DLD1 (cell line): ENCODE results near the gene ALOX5.

Experiments used
- in situ Hi-C: cut with HindIII; loops from 2 replicates; pipeline ENCODE4 v1.10.0; 2017; ENCODE audit warnings: low sequenced_read_pairs

ALOX5 gene

GRCh38 chr10:45422866-45423659 lies 49.0 kb downstream of the ALOX5 start:
- in situ Hi-C loops = no loop called here

DNA sequence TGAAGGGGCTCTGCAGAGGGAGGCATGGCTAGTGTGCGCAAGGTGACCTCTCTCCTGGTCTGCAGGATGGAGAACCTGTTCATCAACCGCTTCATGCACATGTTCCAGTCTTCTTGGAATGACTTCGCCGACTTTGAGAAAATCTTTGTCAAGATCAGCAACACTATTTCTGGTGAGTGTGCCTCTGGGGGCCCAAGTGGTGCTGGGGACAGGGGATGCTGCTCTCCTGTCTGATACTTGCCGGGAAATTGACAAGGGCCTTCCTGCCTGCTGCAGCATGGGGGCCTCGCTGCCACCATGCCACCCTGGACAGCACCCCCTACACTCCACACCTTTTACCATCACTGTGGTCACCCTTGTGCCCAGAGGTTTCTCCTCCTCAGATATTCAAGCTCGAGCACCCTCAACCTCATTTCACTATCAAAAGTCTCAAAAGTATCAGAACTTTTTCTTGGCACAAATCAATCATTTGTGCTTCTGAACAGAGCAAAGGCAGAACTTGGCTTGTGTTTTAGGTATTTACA lies 50.0 kb downstream of the ALOX5 start:
- in situ Hi-C loops = no loop called here

DNA sequence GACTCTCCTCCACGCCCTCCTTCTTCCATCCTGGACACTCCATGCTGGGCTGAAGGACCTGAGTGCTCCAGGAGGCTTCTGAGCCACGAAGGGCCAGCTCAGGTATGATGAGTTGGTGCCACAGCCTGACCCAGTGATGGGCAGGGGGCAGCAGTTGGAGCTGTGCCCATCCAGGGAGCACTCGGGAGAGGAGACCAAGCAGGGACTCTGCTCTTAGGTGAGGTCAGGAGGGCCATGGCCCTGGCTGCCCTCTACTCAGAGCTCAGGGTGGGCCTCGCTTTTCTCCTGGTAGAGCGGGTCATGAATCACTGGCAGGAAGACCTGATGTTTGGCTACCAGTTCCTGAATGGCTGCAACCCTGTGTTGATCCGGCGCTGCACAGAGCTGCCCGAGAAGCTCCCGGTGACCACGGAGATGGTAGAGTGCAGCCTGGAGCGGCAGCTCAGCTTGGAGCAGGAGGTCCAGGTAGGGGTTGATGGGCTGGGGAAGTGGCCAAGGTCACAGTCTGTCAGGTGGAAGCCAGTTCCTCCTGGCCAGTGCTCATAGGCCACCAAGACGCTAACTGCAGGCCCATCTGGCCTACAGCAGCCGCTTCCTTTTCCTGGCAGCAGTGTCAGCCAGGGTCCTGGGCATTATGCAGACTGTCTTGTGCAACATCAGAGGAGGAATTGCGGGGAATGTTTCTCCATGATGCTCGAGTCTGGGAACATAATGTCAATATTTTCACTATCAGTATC lies 50.8 kb downstream of the ALOX5 start:
- in situ Hi-C loops = no loop called here

GRCh38 chr10:45425621-45426563 lies 51.9 kb downstream of the ALOX5 start:
- in situ Hi-C loops = no loop called here

- in situ Hi-C loops = no loop called here
Measured at GRCh38 chr10:45427262-45427969, 53.4 kb downstream of the ALOX5 start.

DNA sequence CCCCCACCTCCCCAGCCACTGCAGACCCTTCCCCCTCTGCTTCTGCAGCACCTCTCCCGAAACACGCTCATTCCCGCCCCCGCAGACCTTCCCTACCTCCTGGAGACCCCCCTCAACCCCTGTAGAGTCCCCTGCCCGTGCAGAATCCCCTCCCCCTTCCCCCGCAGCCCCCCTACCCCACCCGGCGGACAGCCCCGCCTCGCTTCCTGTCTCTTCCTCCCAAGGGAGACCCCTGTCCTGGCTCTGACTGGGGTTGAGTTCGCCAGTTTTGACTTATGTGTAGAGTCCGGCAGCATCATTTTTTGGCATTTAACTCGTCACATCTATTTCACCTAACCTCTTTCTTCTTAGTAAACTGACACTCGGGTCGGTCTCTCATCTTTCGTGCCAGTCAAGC lies 54.0 kb downstream of the ALOX5 start:
- in situ Hi-C loops = no loop called here

DNA sequence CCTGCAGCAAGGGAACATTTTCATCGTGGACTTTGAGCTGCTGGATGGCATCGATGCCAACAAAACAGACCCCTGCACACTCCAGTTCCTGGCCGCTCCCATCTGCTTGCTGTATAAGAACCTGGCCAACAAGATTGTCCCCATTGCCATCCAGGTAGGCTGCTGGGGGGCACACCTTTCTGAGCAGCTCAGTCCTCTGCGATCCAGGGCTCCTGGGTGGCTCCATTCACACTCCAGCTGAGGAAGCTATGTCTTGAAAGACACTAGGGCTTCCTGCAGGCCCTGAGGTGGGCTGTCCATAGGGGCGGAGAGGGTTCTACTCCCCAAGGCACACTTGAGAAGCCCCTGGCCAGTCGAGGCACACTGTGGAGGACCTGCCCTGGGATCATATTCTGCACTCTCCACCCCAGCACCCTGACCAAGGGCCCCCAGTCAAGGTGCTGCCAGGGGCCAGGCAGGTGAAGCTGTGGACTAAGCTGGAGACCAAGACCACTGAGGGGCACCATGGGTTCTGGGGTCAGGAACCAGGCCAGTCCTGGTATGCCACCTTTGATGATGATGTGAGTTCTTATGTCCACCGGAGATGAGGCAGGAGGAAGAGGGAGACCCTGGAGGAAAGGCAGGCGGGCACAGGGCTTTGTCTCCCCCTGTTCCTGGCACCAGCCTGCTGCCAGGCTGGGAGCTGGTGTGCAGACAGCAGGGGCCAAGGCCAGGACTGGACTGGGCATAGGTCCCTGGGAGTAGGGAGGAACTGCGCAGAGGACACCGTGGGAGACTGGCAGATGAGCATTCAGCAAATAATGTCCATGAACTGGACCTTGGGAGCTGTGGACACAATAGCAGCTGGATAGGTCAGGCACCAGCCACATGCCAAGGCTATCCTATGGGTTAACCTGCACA lies 54.8 kb downstream of the ALOX5 start:
- in situ Hi-C loops = no loop called here

DNA sequence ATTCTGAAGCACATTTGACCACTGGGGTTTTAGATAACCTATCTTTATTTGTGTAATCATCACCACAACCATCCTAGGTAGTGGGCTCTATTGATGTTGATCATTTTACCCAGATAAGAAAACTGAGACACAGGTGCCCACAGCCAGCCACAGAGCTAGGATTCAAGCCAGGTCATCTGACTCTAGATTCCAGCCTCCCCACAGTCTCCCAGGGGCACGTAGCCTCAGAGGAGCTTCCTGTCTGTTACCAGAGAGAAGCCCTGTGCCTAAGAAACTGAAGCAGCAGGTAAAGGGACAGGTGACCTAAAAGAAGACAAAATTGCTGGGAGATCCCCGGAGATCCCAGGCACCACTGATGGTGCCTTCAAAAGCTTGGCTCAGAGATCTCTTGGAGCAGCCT lies 55.8 kb downstream of the ALOX5 start:
- in situ Hi-C loops = no loop called here

GRCh38 chr10:45432113-45432512 lies 58.1 kb downstream of the ALOX5 start:
- in situ Hi-C loops = no loop called here

DNA sequence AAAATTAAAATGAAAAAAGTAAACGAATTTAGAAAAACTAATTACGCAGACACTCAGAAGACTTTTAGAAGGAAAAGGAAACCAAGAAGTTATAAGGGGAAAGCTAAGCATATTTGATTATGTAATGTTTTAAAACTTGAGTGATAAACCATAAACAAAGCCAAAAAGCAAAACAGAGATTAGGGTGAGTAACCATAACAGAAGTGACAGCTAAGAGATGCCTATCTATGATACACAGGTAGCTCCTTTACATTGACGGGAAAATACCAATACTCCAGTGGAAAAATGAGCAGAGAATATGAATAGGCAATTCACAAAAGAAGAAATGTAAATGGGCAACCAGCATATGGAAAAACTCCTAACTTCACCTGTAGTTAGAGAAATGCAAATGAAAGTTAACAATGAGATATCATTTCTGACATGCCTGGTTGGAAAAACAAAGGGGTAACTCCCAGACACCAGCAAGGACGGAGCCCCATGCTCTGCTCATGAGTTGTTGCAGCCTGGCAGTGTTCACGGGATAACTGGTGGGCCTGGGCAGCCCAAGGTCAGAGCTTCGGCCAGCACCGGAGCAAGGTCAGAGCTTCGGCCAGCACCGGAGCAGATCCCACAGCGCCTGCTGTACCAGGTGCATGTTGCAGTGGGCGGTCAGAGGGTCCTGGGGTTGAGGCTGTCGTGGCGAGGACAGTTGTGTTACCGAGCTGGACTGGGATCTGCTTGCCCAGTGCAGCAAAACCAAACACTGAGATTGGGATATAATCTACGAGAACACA lies 58.9 kb downstream of the ALOX5 start:
- in situ Hi-C loops = no loop called here

- in situ Hi-C loops = no loop called here
Measured at GRCh38 chr10:45433716-45434469, 59.9 kb downstream of the ALOX5 start.

DNA sequence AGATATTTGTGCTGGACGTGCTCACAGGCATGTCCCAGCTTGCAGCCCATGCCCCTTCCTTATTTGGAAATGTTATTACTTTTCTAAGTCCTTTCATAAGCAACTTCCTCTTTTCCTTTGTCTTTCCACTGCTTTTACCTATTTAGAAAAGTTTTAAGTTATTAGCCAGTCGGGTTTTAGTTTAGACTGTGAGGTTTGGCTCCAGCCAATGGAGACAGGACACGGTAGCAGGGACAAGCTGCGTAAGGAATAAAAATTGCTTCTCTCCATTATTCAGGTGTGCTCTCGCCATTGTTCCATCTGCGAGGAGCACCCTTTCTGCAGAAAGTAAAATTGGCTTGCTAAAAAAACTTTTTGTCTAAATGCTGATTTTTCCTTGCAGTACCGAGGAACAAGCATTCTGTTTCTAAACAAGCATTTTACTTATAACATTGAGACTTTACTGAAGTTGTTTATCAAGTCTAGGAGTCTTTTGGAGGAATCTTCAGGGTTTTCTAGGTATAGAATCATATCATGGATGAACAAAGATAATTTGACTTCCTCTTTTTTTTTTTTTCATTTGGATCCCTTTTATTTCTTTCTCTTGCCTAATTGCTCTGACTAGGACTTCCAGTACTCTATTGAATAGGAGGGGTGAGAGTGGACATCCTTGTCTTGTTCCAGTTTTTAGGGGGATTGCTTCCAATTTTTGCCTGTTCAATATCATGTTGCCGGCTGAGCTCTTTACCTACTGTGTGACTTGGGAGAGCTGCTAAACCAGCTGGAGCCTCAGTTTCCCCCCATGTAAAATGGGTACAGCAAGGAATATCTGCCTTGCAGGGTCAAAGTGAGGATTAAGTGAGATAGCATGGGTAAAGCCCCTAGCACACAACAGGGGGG lies 63.8 kb downstream of the ALOX5 start:
- in situ Hi-C loops = no loop called here

GRCh38 chr10:45438466-45439090 lies 64.6 kb downstream of the ALOX5 start:
- in situ Hi-C loops = no loop called here

DNA sequence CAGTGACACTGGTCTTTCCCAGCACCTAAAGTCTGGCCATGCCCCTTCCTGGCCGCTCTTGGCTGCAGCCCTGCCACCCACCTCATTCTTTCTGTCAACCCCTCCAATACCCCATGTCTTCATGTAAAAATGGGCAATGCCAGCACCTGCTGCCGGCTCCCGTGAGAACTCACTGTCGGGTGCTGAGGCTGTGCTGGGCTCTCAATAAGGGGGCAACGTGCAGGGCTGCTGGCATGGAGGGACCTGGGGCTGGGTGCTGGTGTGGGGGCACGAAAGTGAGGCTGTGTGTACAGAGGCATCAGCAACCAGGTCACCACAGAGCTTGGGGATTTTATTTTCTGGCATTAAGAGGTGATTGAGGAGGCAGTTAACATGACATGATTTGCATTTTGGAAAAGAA lies 65.3 kb downstream of the ALOX5 start:
- in situ Hi-C loops = no loop called here

DNA sequence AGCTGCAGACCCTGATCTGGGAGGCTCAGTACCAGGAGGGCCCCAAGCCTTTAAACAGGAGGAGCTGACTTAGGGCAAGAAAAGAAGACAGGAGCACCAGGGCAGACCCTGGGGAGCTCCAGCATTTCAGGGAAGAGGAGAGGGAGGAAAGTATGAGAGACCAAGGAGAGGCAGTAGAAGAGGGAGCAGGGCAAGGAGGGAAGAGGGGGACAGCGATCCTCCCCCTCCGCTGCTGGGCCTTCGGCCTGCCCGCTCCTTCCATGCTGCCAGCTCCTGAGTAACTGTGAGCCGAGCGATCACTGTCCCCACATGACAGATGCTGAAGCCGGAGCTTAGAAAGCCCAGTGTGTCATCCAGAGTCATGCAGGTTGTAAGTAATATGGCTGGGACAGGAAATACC lies 65.9 kb downstream of the ALOX5 start:
- in situ Hi-C loops = no loop called here

GRCh38 chr10:45440511-45441062 lies 66.6 kb downstream of the ALOX5 start:
- in situ Hi-C loops = no loop called here
